UCSD-AML1 (cell line): ENCODE measurements around the gene TUT4.
A peak's percentile ranks its signal among the peaks of the same experiment; 100 is the strongest.

Experiments
- DNase-seq: peaks from one replicate; lab custom pipeline; 2025; ENCODE audit not compliant: unreplicated experiment; lab: John Stamatoyannopoulos, UW

The TUT4 gene

DNA sequence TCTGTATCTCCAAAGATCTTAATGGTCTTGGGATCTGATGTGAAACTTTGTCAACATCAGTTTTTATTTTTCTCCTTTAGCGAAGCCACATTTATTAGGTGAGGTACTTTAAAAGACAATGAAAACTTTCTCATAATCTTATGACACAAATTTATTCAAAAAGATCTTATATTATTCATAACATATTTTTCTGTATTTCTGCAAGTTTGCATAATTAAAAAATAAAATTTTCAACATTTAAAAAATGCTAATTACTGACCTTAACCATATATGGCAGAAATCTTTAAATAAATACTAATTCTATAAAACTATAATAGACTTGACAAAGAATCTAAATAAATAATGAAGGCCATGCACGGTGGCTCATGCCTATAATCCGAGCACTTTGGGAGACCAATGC is 75.9 kb downstream of the TUT4 start:
- DNase-seq = no peak

DNA sequence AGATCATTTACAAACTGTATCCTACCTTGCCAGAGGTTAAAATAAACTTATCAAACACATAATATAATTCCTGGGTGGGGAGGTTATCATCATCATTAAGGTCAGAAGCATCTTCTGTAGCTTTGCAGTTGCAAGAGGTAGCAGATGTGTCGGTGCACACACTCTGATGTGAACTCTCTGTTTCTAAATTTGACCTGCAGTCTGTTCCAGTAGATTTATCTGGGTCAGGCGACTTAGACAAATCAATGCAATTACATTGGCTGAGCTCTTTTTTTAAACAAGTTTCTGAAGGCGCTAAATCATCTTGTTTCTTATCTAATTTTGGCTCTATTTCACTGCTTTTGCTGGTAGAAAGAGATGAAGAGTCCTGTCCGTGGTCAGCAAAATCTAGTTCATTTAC is 78.1 kb downstream of the TUT4 start:
- no peak for DNase-seq

DNA sequence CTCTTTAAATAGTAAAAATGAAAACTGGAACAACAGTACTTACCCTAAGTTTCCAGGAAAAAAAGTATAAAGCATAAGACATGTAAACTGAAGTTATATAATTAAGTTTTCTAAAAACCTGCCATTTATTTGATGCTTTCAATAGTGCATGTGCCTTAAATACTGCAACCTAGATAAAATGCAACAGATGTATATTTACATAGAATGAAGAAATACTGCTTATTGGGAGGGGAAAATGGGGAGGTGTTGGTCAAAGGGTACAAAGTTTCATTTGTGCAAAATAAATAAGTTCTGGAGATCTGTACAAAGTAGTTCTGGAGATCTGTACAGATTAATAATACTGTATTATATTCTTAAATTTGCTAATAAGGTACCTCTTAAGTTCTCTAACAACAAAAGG is 79.9 kb downstream of the TUT4 start:
- DNase-seq = no peak

DNA sequence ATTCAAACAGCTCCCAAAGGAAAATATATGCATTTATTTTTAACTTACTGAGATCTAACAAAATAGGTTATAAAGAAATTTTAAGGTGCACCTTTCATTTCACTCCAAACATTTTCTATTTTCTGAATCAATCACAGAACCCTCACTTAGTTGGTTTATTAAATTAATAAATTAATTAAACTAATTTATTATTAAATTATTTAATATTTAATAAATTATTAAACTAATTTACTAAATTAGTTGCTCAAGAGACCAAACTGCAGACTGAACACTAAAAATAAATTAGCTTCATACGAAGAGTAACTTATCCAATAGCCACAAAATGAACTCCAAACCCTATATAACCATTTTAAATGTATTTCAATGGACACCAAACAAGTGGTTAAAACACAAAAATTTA is 80.5 kb downstream of the TUT4 start:
- no peak for DNase-seq

DNA sequence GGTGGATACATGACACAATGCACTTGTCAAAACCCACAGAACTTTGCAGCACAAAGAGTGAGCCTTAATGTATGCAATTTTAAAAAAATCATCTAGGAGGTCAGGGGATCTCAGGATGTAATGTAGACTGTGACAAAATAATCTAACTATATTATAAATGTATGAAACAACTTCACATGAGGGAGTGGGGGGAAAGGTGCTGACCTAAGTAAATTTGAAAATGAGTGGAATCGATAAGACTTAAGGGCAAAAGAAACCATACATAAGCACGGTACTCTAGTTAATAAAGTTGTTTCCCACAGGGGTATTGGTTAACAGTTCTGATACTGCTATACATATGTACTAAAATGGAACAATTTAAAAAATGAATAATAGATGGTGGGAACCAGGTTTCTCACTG is 83.8 kb downstream of the TUT4 start:
- no peak for DNase-seq

DNA sequence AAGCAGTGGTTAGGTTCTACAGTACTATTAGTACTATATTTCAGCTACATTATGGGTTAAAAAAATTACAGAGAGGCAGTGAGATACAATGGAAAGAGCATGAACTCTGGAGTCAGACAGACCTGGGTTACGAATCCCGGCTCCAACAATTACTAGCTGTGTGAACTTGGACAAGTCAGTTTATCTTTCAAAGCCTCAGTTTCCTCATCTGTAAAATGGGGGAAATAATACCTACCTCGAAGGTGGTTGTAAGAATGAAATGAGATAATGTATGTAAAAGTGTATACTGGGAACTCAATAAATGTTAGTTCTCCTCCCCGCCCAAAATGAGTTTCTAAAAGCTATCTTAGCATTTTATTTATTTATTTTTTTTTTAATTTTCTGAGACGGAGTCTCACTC is 89.0 kb downstream of the TUT4 start:
- DNase-seq = no peak

DNA sequence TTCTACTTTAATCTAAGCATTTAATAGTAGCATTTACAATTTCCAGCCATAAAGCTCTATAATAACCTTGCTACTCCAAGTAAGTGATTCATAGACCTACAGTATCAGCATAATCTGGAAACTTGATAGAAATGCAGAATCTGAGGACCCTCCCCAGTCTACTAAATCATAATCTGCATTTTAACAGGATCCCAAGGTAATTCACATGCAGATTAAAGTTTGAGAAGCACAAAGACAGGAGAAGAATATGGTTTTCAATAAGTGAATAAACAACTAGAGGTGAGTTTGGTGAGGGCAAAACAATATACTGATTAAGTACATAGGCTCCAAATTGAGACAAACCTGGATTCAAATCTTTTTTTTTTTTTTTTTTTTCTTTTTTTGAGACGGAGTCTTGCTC is 91.1 kb downstream of the TUT4 start:
- DNase-seq = no peak

DNA sequence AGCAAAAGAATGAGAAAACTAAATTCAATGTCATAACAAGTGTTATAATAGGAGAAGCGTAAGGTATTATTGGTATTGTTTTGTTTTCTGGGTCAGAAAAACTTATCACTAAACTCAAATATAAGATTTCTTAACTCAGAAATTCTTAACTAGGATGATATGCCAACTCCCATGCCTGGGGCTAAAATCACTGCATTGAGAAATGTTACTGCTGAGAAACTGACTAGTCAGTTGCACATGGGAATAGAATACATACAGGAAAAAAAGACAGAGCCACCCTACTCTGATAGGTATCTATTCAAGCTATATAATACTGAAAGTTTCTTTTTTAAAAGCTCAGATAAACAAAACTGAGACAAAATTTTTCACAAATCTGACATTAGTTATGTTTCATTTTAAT is 92.2 kb downstream of the TUT4 start:
- DNase-seq = no peak

DNA sequence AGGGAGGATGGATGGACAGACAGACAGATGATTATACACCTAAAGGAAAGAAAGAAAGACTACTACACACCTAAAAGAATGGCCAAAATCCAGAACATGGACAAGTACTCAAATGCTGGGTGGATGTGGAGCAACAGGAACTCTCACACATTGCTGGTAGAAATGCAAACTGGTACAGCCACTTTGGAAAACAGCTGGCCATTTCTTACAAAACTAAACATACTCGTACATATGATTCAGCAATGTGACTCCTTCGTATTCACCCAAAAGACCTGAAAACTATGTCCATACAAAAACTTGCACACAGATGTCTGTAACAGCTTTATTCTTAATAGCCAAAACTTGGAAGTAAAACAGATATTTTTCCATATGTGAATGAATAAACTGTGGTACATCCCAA is 97.2 kb downstream of the TUT4 start:
- no peak for DNase-seq

DNA sequence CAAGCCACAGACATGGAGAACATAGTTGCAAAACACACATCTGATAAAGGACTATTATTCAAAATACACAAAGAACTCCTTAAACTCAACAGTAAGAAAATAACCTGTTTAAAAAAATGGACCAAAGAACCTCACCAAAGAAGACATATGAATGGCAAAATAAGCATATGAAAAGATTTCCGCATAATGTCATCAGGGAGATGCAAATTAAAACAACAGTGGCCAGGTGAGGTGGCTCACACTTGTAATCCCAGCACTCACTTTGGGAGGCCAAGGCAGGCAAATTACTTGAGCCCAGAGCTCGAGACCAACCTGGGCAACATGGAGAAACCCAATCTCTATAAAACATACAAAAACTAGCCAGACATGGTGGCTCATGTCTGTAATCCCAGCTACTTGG is 98.1 kb downstream of the TUT4 start:
- DNase-seq = no peak

DNA sequence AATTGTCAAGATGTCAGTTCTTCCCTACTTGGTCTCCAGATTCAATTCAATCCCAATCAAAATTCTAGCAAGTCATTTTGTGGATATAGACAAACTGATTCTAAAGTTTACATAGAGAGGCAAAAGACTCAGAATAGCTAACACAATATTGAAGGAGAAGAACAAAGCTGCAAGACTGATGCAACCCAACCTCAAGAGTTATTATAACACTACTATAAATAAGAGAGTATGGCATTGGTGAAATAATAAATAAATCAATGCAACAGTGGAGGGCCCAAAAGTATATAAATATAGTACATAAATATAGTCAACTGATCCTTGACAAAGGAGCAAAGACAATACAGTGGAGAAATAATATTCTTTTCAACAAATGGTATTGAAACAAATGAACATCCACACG is 98.8 kb downstream of the TUT4 start:
- no peak for DNase-seq

DNA sequence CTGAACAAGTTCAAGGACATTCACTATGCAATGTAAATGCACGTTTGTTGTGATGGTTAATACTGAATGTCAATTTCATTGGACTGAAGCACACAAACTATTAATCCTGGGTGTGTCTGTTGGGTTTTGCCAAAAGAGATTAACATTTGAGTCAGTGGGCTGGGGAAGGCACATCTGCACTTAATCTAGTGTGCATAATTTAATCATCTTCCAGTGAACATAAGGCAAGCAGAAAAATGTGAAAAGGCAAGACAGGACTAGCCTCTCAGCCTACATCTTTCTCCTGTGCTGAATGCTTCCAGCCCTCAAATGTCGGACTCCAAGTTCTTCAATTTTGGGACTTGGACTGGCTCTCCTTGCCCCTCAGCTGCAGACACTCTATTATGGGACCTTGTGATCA is 108.4 kb downstream of the TUT4 start:
- DNase-seq = no peak

DNA sequence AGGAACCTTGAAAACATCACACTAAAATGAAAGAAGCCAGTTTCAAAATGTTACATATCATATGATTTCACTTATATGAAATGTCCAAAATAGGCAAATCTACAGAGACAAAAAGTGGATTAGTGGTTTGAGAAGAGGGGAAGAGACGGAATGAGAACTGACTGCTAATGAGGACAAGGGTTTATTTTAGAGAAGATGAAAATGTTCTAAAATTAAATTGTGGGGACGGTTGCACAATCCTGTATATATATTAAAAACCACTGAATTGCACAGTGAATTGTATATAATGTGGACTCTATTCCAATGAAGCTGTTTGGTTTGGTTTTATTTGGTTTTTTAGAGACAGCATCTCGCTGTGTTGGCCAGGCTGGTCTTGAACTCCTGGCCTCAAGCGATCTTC is 112.9 kb downstream of the TUT4 start:
- DNase-seq = no peak

DNA sequence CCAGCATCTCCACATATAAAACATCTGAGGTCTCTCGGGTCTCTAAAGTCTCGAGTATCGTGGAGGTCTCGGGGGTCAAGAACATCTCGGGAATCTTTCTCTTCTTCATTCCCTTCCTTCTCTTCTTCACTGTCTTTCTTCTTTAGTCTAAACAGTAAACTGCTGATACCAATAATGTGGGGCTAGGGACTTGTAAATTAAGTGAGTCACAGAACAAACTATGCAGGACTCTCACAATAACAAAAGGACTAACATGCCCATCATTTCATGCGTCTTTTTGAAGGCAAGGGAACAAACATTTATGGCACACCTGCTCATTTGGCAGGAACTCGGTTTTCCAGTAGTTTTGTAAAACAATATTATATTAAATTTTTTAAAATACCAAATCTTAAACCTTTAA is 116.1 kb downstream of the TUT4 start:
- DNase-seq = no peak

DNA sequence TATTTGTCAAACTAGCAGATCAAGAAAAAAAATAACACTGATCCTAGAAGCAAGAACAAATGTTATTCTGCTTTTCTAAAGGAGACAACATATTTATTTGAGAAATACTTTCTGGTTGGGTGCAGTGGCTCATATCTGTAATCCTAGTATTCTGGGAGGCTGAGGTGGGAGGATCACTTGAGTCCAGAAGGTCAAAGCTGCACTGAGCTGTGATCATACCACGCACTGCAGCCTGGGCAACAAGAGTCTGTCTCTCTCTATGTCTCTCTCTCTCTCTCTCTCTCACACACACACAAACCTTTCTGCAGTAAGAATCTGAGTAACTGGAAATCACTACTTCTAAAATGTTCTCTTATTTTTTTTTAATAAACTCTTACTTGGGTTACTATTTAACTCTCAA is 117.2 kb downstream of the TUT4 start:
- no peak for DNase-seq

DNA sequence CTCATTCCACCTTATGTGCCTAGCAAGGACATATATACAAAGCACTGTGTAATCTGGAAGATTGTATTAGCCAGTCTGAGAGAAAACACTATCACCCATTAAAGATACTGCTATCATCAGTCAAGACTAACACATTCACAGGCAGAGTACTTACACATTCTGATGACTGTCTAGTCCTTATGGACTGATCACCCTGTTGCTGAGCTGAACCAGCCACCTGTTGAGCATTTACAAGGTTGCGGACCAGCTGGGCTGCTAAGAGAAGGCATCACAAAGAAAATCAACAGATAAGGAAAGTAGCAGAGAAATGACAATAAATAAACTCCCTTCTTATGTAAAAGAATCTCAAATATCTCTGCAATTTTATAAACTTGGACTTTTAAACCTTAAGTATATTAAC is 117.7 kb downstream of the TUT4 start:
- no peak for DNase-seq

DNA sequence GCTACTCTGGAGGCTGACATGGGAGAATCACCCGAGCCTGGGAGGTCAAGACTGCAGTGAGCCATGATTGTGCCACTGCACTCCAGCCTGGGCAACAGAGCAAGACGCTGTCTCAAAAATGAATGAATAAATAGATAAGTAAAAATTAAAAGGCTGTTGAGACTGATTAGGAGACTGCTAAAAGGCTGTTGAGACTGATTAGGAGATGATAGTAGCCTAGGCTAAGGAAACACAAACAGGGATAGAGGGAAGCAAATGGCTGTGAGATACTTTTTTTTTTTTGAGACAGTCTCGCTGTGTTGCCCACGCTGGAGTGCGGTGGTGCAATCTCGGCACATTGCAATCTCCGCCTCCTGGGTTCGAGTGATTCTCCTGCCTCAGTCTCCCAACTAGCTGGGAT is 120.1 kb downstream of the TUT4 start:
- DNase-seq = no peak

DNA sequence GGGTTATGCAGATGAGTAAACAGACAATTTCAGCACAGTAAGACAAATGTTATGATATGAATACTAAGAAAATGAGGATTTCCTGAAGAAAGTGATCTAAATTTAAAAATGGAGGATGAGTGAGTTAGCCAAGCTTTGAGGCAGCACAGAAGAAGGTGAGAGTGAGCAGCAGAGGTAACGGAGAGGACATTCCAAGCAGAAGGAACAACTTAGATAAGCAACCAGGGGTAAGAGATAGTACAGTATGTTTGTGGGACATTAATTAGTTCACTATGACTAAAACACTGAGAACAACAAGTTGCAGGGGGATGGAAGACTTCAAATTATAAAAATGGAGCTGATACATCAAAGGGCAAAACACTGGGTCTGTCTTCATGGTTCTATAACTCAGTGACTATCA is 125.7 kb downstream of the TUT4 start:
- no peak for DNase-seq

DNA sequence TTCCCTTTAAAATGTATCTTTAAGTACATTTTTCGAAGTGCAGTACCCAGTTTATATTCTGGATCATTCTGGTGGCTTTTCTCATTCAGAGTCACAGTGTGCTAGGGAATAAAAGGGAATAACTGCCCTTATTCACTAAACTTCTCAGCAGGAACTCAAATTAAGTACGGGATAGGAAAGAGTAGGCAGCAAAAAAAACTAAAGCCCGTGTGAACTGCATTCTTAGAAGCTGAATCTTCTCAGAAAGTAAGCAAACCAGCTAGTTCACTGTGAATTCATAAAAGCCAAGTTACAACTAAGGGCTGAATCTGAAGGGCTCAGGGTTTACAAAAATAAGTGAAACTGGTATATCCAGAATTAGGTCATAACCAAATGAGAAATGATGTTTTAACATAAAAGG is 126.5 kb downstream of the TUT4 start:
- DNase-seq = no peak

DNA sequence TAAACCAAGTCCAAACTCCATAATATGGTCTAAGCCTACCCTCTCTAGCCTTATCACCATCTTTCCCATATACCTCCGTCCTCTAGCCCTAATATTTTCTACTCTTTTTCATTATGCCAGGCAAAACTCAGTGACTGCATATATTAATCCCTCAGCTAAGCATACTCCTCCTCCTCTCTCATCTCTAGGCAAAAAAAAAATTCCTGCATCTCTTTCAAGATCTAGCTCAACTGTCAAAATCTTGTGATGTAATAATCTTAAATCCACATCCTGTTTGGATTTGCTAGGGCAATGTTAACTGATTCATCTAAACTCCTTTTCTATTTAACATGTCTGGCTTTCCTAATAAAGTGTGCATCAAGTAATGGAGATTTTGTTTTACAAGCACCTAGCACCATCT is 128.1 kb downstream of the TUT4 start:
- DNase-seq = no peak

DNA sequence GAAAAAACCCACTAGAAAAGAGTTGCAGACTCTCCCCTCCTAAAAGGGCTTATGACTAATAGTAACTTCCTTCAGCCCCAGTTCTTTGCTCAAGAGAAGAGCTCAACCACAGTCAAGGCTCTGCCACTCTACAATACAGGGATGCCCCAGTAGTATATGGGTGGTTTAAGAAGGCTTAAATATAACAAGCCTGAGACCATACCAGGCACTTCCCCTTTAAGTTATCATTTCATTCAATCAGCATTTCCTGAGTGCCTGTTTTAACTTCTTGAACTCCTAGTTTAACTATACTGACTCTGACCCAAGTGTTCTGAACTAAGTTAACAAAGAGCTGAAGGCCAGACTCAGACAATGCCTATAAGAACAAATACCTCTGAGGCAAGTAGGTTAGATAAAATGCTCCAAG is 128.7 kb downstream of the TUT4 start:
- peak; percentile 11 for DNase-seq

DNA sequence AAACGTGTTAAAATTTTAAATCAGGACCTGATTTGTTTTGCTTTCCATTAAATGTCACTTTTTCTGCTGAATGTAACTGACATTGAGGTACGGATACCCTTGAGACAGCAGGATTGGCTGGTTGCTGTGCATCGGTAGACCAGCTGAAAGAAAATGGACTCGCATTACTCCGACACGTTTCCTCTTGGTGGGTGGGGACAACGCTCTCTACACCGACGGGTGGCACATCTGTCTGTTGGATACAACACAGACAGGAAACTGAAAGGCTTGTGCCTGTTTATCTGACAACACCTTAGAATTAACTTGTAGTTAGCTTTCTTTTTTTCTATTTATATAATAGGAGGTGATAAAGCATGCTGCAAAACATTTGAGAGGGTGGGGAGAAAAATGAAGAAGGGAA is 129.1 kb downstream of the TUT4 start:
- peak; percentile 15 for DNase-seq

DNA sequence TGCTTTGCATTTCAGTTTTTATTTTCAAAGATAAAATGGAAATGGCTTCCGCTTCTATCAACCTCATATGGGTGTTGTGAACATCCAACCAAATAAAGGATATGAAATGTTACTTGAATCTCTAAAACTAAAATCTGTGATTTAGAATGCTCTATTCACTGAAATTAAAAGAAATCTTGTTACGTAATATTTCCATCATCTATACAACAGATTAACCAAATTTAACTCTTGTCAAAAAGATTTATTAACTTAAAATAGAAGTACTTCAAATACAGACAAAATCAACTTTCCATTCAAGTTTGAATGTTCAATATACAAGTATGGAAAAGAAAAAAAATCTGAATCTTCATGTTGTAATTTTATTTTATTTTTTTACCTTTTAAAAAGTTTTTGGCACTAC is 129.8 kb downstream of the TUT4 start:
- no peak for DNase-seq

DNA sequence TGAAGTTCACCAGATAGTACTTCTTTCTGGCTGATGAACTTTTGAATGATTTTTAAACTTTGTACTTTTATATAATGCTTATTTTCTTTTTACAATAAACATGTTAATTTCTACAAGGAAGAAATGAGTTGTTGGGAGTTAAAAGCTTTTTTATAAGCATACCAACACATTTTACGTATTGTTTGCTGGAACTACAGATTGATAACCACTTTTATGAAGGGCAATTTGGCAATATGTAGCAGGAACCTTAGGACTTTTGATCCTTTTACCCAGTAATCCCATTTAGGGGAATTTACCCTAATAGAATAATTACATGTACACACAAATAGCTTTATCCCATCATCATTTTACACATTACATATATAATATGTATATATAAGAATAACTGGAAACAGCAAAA is 132.2 kb downstream of the TUT4 start:
- DNase-seq = no peak
